Erythroblast (primary cell): ENCODE data around the gene PTRHD1.

ENCODE experiments used
- GATA1 ChIP-seq: IDR thresholded peaks from 2 replicates; pipeline ENCODE4 v1.6.1; 2011; ENCODE audit warnings: low read depth, mild to moderate bottlenecking, control low read depth, low read length, moderate library complexity
- POLR2A ChIP-seq: IDR thresholded peaks from 2 replicates; pipeline ENCODE4 v1.6.1; 2011; ENCODE audit warnings: mild to moderate bottlenecking, low read length

DNA sequence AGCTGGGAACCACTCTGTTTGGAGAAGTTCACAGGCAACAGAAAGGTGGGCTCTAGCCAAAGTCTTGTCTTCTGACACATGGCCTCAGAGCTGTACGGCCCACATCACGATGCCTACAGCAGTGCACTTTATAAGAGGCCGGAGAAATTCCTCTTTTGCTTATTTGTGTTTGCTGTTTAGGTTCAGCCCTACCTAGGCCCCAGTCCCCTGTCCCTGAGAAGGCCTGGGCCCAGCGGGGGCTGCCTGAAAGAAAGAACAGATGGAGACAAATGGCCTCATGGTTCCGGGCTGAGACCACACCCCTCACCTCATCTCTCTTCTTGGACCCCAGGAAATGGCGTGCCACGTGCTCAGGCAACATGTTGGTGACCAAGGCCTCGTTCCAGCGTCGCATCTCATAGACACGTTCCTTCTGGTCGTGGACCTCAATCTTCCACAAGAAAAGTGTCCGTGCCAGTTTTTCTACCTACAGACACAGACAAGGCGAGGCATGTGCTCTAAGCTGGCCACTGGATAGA lies 30.9 kb upstream of the PTRHD1 start:
- TF ChIP-seq POLR2A, result no peak
- no peak for TF ChIP-seq GATA1
